Muscle layer of colon (tissue), 2 donors: ENCODE results near the gene RNPC3.
"Not testable (repeated sequence)": the region's sequence is repeated elsewhere in the genome, so short reads cannot be mapped to it uniquely, and the experiment has no call there.

ENCODE experiments used
- H3K27ac ChIP-seq: one replicate; pipeline ENCODE4 v1.7.0; 2013; ENCODE audit warnings: low read depth, mild to moderate bottlenecking, low read length, moderate library complexity
- H3K27me3 ChIP-seq, 2 donors: one replicate each; pipeline ENCODE4 v1.7.0; 2013; ENCODE audit warnings: low read length in 2 of 2, mild to moderate bottlenecking in 2 of 2; ENCODE audit not compliant: insufficient read depth in 2 of 2, control insufficient read depth in 1 of 2
- H3K36me3 ChIP-seq: one replicate; pipeline ENCODE4 v1.7.0; 2013; ENCODE audit warnings: mild to moderate bottlenecking, low read length; ENCODE audit not compliant: insufficient read depth
- H3K4me1 ChIP-seq: one replicate; pipeline ENCODE4 v1.7.0; 2013; ENCODE audit warnings: mild to moderate bottlenecking, low read length; ENCODE audit not compliant: insufficient read depth
- H3K4me3 ChIP-seq, 2 donors: one replicate each; pipeline ENCODE4 v1.7.0; 2013; ENCODE audit warnings: low read length in 2 of 2, low read depth in 1 of 2, mild to moderate bottlenecking in 1 of 2, moderate library complexity in 1 of 2
- H3K9ac ChIP-seq: one replicate; pipeline ENCODE4 v1.7.0; 2013; ENCODE audit warnings: low read length
- H3K9me3 ChIP-seq: one replicate; pipeline ENCODE4 v1.7.0; 2013; ENCODE audit warnings: mild to moderate bottlenecking, low read length
- donor health status: abdominal sarcoma.
- donor health status: Adenocarcinoma of cecum.

The RNPC3 gene

DNA sequence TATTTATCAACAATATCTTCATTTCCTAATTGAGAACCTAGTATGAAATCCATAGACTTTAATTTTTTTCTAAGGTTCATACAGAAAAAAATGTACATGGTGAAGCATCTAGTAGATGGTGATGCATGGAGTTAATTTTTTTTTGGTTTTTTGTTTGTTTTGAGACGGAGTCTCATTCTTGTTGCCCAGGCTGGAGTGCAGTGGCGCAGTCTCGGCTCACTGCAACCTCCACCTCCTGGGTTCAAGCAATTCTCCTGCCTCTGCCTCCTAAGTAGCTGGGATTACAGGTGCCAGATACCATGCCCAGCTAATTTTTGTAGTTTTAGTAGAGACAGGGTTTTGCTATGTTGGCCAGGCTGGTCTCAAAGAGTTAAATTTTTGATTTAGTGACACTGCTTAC, 35.6 kb downstream of the RNPC3 start:
- H3K4me1 ChIP-seq, H3K27ac ChIP-seq, H3K4me3 ChIP-seq, H3K27me3 ChIP-seq, H3K9ac ChIP-seq, H3K36me3 ChIP-seq, H3K9me3 ChIP-seq: not testable (repeated sequence)

DNA sequence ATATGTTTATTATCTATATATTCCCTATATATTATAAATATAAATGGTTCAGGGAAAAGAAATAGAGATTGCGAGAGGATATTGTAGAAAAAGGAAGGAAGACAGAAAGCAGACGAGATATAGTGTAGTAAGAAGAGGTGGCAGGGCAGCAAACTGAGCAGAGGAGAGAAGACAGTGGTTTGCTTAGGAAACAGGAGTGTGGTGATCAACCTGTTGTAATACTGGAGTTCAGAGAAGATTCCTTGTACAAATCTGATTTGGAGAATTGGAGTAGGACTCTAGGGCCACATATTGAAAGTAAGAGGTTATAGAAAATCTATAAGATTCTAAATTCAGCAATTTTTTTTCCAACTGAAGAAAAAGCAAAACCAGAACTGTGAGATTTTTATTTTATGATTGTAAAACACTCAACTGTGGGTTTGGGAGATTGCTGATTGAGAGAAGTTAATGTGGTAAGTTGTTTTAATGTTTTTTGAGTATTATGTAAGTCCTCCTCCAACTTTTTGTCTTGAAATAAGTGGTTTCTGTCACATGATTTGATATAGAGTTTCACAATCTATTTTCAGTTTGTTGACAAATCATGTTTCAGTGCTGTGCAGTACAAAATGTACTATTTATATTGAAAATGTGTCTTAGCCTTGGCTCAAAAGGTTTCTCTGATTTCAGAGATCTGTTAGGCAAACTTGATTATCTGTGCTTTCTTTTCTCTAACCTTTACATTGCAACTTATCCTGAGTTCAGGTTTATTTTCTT, 36.3 kb downstream of the RNPC3 start:
- Histone ChIP-seq H3K27me3 (no peaks in the 10 kb centered on the region), H3K9me3 (no peaks in the 10 kb centered on the region), H3K4me3 (no peak overlapping the region), H3K36me3 (no peaks in the 10 kb centered on the region), H3K27ac (no peak overlapping the region), H3K9ac (no peak overlapping the region), H3K4me1 (no peaks in the 10 kb centered on the region)

- Histone ChIP-seq H3K27me3 (no peaks in the 10 kb centered on the region), H3K4me3 (no peak overlapping the region), H3K27ac (no peak overlapping the region), H3K4me1 (no peaks in the 10 kb centered on the region), H3K36me3 (no peaks in the 10 kb centered on the region), H3K9ac (no peak overlapping the region), H3K9me3 (no peaks in the 10 kb centered on the region)
These were observed 37.6 kb downstream of the RNPC3 start for GRCh38 chr1:103563056-103563455.

DNA sequence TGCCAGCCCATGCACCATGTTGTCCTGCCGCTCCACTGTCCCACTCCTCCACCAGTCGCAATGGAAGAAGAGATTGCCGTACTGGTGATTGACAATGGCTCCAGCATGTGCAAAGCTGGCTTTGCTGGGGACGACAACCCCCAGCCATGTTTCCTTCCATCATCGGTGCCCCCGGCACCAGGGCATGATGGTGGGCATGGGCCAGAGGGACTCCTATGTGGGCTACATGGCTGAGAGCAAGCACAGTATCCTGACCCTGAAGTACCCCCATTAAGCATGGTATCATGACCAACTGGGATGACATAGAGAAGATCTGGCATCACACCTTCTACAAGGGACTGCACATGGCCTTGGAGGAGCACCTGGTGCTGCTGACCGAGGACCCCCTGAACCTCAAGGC, 44.0 kb downstream of the RNPC3 start:
- H3K27ac ChIP-seq = no peak overlapping the region
- no peaks in the 10 kb centered on the region for H3K9me3 ChIP-seq
- H3K9ac ChIP-seq = no peak overlapping the region
- no peaks in the 10 kb centered on the region for H3K36me3 ChIP-seq
- no peaks in the 10 kb centered on the region for H3K4me1 ChIP-seq
- no peak overlapping the region for H3K4me3 ChIP-seq
- no peaks in the 10 kb centered on the region for H3K27me3 ChIP-seq

- not testable (repeated sequence) for H3K36me3 ChIP-seq, H3K4me1 ChIP-seq, H3K27ac ChIP-seq, H3K9me3 ChIP-seq, H3K4me3 ChIP-seq, H3K9ac ChIP-seq, H3K27me3 ChIP-seq
These were observed 45.8 kb downstream of the RNPC3 start, which contains the start of gene AMY2B for GRCh38 chr1:103571289-103571688. Gene AMY2B, plus strand, starts transcription at chr1:103571589. Its CDS starts 14 bp downstream, at chr1:103571603.

GRCh38 chr1:103576065-103576464, 50.6 kb downstream of the RNPC3 start:
- no peaks in the 10 kb centered on the region for H3K9me3 ChIP-seq
- no peak overlapping the region for H3K4me3 ChIP-seq
- H3K36me3 ChIP-seq = no peaks in the 10 kb centered on the region
- H3K27me3 ChIP-seq = no peaks in the 10 kb centered on the region
- H3K27ac ChIP-seq = no peak overlapping the region
- H3K4me1 ChIP-seq = no peaks in the 10 kb centered on the region
- no peak overlapping the region for H3K9ac ChIP-seq

DNA sequence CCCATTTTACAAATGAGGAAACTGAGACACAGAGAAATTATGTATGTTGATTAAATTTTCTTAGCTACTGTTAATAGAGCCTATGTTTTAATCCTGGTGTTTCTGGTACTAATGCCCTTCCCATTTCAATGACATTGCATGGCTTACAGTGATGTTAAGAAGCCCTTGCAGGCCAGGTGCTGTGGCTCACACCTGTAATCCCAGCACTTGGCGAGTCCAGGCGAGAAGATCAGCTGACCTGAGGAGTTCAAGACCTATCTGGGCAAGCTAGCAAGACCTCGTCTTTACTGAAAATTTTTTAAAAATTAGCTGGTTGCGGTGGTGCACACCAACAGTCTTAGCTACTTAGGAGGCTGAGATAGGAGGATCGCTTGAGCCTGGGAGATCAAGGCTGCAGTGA, 51.3 kb downstream of the RNPC3 start:
- H3K9me3 ChIP-seq, H3K9ac ChIP-seq, H3K36me3 ChIP-seq, H3K4me3 ChIP-seq, H3K27me3 ChIP-seq, H3K27ac ChIP-seq, H3K4me1 ChIP-seq: not testable (repeated sequence)

- Histone ChIP-seq H3K4me1 (no peaks in the 10 kb centered on the region), H3K36me3 (no peaks in the 10 kb centered on the region), H3K9ac (no peak overlapping the region), H3K4me3 (no peak overlapping the region), H3K9me3 (no peaks in the 10 kb centered on the region), H3K27ac (no peak overlapping the region), H3K27me3 (no peaks in the 10 kb centered on the region)
These were observed 57.0 kb downstream of the RNPC3 start for GRCh38 chr1:103582464-103582863.

- Histone ChIP-seq H3K4me3 (no peak overlapping the region), H3K4me1 (no peaks in the 10 kb centered on the region), H3K9me3 (no peaks in the 10 kb centered on the region), H3K27ac (no peak overlapping the region), H3K36me3 (no peaks in the 10 kb centered on the region), H3K27me3 (no peaks in the 10 kb centered on the region), H3K9ac (no peak overlapping the region)
These were observed 58.4 kb downstream of the RNPC3 start for GRCh38 chr1:103583887-103584286.

- Histone ChIP-seq H3K36me3 (no peaks in the 10 kb centered on the region), H3K9me3 (no peaks in the 10 kb centered on the region)
These were observed 59.0 kb downstream of the RNPC3 start for GRCh38 chr1:103584537-103584936.

DNA sequence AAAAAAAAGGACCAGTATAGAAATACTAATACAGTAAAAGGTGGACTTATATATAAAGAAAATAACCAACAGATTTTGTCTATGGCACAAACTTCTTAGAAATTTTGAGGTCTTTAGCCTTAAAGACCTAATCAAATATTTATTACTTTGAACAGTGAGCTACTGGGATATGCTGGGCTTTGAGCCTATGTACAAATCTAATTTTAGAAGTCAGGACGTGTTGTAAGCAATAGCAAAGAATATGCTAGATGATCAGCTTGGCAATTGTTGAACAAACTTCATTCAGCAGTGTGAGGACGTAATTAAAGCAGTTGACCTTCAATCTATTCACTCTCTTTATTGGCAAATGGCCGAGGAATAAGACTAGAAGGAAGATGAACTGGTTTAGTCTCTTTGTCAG, 77.2 kb downstream of the RNPC3 start:
- H3K27ac ChIP-seq, H3K4me1 ChIP-seq, H3K9ac ChIP-seq, H3K27me3 ChIP-seq, H3K4me3 ChIP-seq, H3K9me3 ChIP-seq, H3K36me3 ChIP-seq: not testable (repeated sequence)

More at GRCh38 chr1:103584537-103584936, 59.0 kb downstream of the RNPC3 start:
- Histone ChIP-seq H3K27me3 (no peaks in the 10 kb centered on the region), H3K4me3 (no peak overlapping the region), H3K27ac (no peak overlapping the region), H3K4me1 (no peaks in the 10 kb centered on the region), H3K9ac (no peak overlapping the region)
